Activated T-helper 2 cell treated with anti-CD3 and anti-CD28 coated beads, Interferon-gamma antibody, Interleukin-2, Interleukin-4, amounts not matched to agents 10 μg/mL and 5 μg/mL and 100 μg/mL, durations not matched to agents 14 hours and 24 hours and 36 hours (primary cell): ENCODE results near the gene SRMS. TPM values are rescaled to one million over a fixed set of nuclear protein-coding genes. Genes with fewer than 3 reads are reported as not detected.
A peak's percentile ranks its signal among the peaks of the same experiment; 100 is the strongest.

Experiments
- DNase-seq: peaks from one replicate; pipeline ENCODE4 v3.0.0; 2021; ENCODE audit warnings: low spot score
- H3K27ac Mint-ChIP-seq: one replicate; pipeline ENCODE4 v1.8.0; 2021; ENCODE audit warnings: mixed read lengths
- H3K27me3 Mint-ChIP-seq: one replicate; pipeline ENCODE4 v1.8.0; 2021; ENCODE audit warnings: low read depth, mixed read lengths
- H3K36me3 Mint-ChIP-seq: one replicate; pipeline ENCODE4 v1.8.0; 2021; ENCODE audit warnings: low read depth, mixed read lengths
- H3K4me1 Mint-ChIP-seq: one replicate; pipeline ENCODE4 v1.8.0; 2021; ENCODE audit warnings: low read depth, mixed read lengths
- H3K4me3 Mint-ChIP-seq: one replicate; pipeline ENCODE4 v1.8.0; 2021; ENCODE audit warnings: low read depth, mild to moderate bottlenecking, moderate library complexity, mixed read lengths
- H3K9me3 Mint-ChIP-seq: one replicate; pipeline ENCODE4 v1.8.0; 2021; ENCODE audit warnings: mixed read lengths
- intact Hi-C: fragments of 100-400 bp; cut with micrococcal nuclease; formaldehyde crosslinking; loops from one replicate; pipeline ENCODE4 v1.15.1; 2023
- total RNA-seq: library from RNA; stranded (reverse); gene quantifications from 2 replicates; pipeline ENCODE4 v1.2.3, GENCODE V29; 2022

Gene SRMS
- total RNA-seq, 1 donor from 2014 or later, result not detected

DNA sequence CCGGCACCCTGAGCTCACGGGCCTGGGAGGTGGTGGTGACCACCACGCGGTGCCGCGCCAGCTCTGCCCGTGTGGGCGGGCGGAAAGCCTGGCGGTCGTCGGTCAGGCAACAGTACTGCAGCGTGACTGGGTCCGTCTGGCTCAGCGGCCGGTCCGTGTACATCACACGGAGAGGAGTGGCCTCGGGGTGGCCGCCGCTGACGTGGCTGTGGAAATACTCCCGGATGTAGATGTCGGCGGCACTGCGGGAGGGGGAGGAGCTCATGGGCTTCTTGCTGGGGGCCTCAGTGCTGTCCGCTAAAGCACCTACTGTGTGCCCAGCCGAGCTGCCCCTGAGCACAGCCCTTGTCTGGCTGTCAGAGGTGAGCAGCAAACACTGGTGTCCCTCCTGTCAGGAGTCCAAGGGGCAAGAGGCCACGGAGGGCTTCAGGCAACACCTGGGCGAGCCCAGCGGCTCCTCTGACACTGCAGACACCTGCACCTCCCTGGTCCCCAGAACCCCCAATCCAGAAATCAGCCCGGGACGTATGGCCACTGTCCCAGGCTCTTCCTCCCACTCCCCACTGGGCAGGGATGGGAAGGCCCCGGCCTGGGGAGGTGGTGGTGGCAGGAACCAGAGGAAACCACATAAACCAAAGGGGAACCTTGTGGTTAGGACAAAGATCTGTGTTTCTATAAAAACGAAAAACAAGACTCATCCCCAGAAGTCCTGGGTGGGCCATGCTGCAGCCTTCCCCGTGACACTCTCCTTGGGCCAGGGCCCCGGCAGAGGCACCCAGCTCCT is 20.0 kb upstream of the SRMS start:
- peaks cover 3% of the 10 kb centered on the region for H3K27me3 Mint-ChIP-seq
- peak overlapping the region; percentile 52 for H3K4me3 Mint-ChIP-seq
- no peaks in the 10 kb centered on the region for H3K9me3 Mint-ChIP-seq
- H3K4me1 Mint-ChIP-seq, result peaks cover 12% of the 10 kb centered on the region
- DNase-seq, result peak; percentile 56
- H3K36me3 Mint-ChIP-seq, result peaks cover 2% of the 10 kb centered on the region
- H3K27ac Mint-ChIP-seq, result peak overlapping the region; percentile 17
- intact Hi-C loops, result loop anchor here (2.0 to 5.0 kb wide), 2 partner anchors 15 to 70 kb away; no protein-coding TSS in a partner anchor

DNA sequence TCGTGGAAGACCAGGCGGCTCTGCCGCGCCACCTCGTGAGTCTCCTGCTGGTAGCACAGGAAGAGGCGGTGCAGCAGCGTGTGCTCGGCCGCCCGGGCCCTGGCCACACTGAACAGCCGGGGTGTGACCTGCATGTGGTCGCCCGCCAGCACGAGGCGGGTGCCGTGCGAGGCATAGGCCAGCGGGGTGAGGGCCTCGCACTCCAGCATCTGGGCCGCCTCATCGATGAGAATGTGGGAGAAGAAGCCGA is 19.5 kb upstream of the SRMS start:
- H3K4me3 Mint-ChIP-seq, result no peak overlapping the region
- no peak for DNase-seq
- H3K4me1 Mint-ChIP-seq, result peaks cover 12% of the 10 kb centered on the region
- no peaks in the 10 kb centered on the region for H3K9me3 Mint-ChIP-seq
- peaks cover 3% of the 10 kb centered on the region for H3K27me3 Mint-ChIP-seq
- no peak overlapping the region for H3K27ac Mint-ChIP-seq
- intact Hi-C loops, result loop anchor here (5.0 kb wide), 1 partner anchor 70 kb away; no protein-coding TSS in a partner anchor
- H3K36me3 Mint-ChIP-seq, result peaks cover 2% of the 10 kb centered on the region

DNA sequence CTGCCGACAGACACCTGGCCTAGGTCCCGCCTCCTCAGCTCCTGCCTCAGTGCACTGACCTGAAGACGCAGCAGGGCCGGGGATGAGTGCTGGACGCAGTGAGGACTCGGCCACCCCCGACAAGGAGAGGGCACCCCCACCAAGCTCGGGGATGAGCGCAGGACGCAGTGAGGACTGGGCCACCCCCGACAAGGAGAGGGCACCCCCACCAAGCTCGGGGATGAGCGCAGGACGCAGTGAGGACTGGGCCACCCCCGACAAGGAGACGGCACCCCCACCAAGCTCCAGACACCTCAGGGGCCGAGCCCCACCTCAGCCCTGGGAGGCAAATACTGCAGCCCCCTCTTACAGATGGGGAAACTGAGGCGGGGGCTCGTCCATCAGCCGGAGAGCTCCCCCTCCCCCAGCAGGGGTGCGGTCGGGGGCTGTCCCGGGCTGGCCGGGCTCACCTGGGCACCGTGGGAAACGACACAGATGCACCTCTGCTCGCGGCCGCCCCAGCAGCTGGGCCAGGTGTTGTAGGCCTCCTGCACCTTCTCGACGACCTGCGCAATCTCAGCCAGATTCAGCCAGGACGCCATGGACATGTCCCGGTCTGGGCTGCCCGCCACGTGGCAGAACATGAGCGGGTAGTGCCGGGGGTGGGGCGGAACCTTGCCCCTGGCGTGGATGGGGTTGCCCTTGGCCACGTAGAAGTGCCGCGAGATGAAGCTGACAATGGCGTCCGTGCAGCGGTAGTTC is 19.0 kb upstream of the SRMS start:
- no peaks in the 10 kb centered on the region for H3K9me3 Mint-ChIP-seq
- peaks cover 12% of the 10 kb centered on the region for H3K4me1 Mint-ChIP-seq
- no peak overlapping the region for H3K4me3 Mint-ChIP-seq
- intact Hi-C loops, result loop anchor here (5.0 kb wide), 1 partner anchor 71 kb away; no protein-coding TSS in a partner anchor
- no peak overlapping the region for H3K27ac Mint-ChIP-seq
- H3K27me3 Mint-ChIP-seq, result peaks cover 3% of the 10 kb centered on the region
- H3K36me3 Mint-ChIP-seq, result peaks cover 2% of the 10 kb centered on the region
- no peak for DNase-seq

DNA sequence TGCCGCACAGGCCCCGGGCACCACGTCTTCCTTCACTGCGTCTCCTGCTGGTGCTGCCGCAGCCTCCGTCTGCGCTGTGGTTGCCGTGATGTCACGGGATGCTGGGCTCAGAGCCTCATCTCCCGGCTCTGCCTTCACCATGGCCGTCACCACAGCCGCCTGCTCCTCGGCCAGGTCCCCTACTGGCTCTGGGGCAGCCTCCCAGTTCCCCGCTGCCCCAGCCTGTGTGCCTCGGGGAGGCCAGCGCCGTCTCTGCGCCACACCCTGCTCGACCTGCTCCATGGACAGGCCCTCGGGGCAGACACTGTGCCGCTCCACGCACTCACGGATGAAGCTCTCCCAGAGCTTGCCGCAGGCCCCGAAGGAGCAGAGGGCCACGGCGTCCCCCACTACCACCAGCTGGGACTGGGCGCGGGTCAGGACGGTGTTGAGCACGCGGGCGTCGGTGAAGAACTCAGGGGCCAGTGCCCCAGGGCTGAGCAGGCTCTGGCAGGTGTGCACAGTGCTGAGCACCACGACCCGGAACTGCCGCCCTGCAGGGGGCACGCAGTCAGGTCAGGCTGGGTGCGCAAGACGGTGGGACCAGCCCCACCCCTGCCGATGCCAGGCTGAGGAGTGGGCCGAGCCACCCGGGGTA is 18.3 kb upstream of the SRMS start:
- intact Hi-C loops, result loop anchor here (5.0 kb wide), 1 partner anchor 71 kb away; no protein-coding TSS in a partner anchor
- H3K27me3 Mint-ChIP-seq, result peaks cover 3% of the 10 kb centered on the region
- H3K27ac Mint-ChIP-seq, result no peak overlapping the region
- H3K4me3 Mint-ChIP-seq, result no peak overlapping the region
- H3K36me3 Mint-ChIP-seq, result peaks cover 6% of the 10 kb centered on the region
- DNase-seq, result no peak
- H3K4me1 Mint-ChIP-seq, result peaks cover 12% of the 10 kb centered on the region
- no peaks in the 10 kb centered on the region for H3K9me3 Mint-ChIP-seq

DNA sequence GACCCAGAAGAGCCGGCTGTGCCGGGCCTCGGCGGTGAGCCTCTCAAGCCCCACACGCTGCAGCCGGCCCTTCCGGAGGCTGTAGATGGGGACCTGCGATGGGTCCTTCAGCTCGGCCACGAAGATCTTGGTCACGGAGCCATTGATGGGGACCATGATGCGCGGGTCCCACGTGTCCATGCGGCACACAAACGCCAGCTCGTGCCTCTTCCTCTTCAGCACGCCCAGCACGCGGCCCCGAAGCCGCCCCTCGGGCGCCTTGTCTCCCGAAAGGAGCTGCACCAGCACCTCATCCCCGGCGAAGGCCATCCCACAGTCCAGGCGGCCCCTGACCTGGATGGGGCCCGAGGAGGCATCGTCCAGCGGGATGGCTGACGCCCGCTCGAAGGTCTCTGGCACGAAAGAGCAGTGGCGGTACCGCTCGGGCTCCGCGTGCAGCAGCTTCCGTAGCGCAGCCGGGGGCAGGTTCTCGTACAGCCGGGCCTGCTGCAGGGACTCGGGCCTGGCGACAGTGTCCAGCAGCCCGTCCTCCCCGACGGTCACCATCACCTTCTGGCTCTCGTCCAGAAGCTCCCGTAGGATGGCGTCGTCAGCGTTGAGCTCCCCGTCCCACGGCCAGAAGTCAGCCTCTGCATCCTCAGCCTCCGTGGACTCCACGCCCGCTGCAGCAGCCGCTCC is 17.6 kb upstream of the SRMS start:
- Mint-ChIP-seq H3K27ac (no peak overlapping the region), H3K27me3 (peaks cover 3% of the 10 kb centered on the region), H3K4me1 (peaks cover 12% of the 10 kb centered on the region), H3K4me3 (no peak overlapping the region), H3K9me3 (no peaks in the 10 kb centered on the region), H3K36me3 (peaks cover 10% of the 10 kb centered on the region)
- intact Hi-C loops, result loop anchor here (5.0 kb wide), 1 partner anchor 72 kb away; no protein-coding TSS in a partner anchor
- no peak for DNase-seq

DNA sequence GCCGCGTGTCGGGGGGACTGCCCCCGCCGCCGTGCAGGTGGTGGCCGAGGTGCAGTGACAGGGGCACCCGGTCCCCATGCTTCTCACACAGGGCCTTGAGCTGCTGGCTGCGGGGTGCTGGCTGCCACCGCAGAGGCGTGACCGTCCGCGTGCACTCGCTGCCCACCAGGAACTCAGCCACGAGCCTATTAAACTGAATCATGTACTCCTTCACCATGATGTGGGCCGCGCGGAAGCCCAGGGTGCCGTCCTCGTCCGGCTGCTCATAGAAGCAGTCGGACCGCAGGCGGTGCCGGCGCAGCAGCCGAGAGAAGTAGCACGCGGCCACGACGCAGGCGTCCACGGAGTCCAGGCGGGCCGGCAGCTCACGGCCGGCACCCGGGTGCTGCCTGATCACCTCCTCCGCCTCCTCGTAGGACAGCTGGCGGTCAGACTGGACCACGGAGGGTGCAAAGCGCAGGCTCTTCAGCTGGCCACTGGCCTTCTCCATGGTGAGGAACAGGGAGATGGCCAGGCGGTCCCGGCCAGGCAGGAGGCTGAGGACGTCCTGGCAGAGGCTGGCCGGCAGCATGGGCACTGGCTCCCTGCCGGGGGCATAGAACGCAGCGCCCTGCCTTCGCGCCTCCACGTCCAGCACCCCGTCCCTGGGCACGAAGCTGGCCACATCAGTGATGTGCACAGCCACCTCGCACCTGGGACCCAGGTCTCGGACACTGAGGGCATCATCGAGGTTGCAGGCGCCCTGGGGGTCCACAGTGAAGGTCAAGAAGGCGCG is 16.7 kb upstream of the SRMS start:
- Mint-ChIP-seq H3K4me3 (no peak overlapping the region), H3K9me3 (no peaks in the 10 kb centered on the region), H3K36me3 (peaks cover 11% of the 10 kb centered on the region), H3K27ac (no peak overlapping the region), H3K4me1 (peaks cover 12% of the 10 kb centered on the region), H3K27me3 (peaks cover 2% of the 10 kb centered on the region)
- intact Hi-C loops, result no loop called here
- no peak for DNase-seq

DNA sequence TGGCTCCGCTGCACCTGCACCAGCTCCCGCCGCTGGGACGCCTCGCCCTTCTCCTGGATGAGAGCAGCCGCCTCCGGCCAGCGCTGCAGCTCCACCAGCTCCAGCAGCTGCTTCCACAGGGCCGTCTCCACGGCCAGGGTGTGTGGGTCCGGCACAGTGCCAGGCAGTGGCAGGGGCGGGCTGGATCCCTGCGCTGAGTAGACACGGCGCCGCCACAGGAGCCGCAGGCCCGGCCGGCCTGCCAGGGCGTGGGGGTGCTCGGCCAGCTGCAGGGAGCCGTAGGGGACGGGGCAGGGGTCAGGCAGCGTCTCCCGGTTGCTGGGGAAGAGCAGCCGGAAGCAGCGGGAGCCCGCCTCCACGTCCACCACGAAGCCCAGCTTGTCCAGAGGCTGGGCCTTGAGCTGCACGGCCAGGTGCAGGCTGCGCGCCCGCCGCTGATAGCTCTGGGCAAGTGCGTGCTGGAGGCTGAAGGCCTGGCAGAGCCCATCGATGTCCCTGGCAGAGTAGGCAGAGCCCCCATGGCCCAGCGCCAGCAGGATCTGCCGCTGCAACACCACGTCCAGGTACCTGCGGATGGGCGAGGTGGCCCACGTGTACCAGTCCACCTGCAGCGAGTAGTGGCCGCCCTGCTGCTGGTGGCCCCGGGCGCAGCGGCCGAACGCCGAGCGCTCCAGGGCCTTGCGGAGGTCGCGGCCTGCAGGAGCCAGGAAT is 15.8 kb upstream of the SRMS start:
- Mint-ChIP-seq H3K27me3 (no peaks in the 10 kb centered on the region), H3K27ac (no peak overlapping the region), H3K4me3 (no peak overlapping the region), H3K4me1 (peaks cover 12% of the 10 kb centered on the region), H3K36me3 (peaks cover 16% of the 10 kb centered on the region), H3K9me3 (no peaks in the 10 kb centered on the region)
- no peak for DNase-seq
- intact Hi-C loops, result no loop called here

DNA sequence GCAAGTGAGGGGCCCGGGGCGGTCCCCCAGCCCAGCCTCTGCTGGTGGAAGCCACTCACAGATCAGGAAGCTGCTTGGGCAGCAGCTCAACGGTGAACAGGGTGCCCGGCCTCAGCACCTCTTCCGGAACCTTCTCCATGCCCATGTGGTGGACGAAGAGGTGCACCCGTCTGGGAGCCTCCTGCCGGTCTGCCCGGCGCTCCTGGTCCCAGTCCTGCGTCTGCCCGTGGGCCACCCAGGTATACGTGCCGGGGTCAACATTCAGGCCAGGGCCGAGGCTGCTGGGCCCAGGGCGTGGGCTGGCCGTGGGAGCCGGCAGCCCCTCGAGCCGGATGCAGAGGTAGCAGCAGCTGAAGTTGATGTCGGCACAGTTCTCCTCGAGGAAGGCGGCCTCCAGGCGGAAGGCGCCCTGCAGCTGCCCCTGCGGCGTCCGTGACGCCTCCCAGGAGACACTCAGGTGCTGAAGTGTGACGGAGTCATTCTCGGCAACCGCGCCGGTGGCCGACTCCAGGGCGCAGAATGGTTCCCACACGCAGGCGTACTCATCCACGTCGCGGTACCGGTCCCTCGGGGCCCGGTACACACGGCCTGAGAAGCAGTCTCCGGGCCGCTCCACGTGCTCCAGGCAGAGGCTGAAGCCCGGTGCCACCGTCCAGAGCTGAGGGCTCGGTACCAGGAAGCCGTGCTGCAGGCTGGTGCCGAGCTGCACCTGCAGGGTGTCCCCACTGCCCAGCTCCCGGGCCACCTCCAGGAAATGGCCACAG is 15.1 kb upstream of the SRMS start:
- no peak overlapping the region for H3K27ac Mint-ChIP-seq
- peaks cover 16% of the 10 kb centered on the region for H3K36me3 Mint-ChIP-seq
- no peaks in the 10 kb centered on the region for H3K27me3 Mint-ChIP-seq
- intact Hi-C loops, result no loop called here
- no peak overlapping the region for H3K4me3 Mint-ChIP-seq
- DNase-seq, result no peak
- no peaks in the 10 kb centered on the region for H3K9me3 Mint-ChIP-seq
- H3K4me1 Mint-ChIP-seq, result peaks cover 6% of the 10 kb centered on the region

DNA sequence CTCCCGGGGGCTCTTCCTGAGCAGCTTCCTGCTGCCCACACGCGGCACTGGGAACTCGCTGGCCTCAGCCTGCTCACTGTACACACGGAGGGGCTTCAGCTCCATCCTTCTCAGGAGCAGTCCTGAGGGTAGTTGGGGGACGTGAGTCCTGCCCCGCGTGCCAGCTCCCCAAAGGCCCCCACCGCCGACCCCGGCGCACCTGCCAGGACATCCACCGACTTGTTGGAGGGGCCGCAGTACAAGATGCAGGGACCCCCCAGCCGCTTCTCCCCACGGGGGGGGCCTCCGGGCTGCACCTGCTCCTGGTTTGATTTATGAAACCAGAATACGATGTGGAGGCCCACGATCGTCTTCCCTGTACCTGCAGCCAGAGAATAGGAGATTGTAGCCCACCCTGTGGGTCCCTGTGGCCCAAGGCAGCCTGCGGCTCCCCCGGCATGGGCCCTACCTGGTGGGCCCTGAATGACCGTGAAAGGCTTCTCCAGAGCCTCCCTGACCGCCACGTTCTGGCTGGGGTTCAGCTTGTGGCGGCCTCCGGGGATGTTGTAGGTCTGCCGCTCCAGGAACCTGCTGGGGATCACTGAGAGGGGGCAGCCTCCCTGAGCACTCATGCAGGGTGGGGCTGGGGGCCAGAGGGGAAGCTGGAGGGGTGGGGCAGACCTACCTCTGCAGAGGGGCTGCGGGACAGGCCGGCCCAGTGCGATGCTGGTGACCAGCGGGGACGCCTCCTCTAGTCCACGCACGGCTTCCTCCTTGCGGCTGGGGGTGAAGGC is 14.3 kb upstream of the SRMS start:
- intact Hi-C loops, result no loop called here
- Mint-ChIP-seq H3K4me1 (no peaks in the 10 kb centered on the region), H3K36me3 (peaks cover 16% of the 10 kb centered on the region), H3K4me3 (no peak overlapping the region), H3K27me3 (no peaks in the 10 kb centered on the region), H3K9me3 (no peaks in the 10 kb centered on the region), H3K27ac (no peak overlapping the region)
- DNase-seq, result no peak

DNA sequence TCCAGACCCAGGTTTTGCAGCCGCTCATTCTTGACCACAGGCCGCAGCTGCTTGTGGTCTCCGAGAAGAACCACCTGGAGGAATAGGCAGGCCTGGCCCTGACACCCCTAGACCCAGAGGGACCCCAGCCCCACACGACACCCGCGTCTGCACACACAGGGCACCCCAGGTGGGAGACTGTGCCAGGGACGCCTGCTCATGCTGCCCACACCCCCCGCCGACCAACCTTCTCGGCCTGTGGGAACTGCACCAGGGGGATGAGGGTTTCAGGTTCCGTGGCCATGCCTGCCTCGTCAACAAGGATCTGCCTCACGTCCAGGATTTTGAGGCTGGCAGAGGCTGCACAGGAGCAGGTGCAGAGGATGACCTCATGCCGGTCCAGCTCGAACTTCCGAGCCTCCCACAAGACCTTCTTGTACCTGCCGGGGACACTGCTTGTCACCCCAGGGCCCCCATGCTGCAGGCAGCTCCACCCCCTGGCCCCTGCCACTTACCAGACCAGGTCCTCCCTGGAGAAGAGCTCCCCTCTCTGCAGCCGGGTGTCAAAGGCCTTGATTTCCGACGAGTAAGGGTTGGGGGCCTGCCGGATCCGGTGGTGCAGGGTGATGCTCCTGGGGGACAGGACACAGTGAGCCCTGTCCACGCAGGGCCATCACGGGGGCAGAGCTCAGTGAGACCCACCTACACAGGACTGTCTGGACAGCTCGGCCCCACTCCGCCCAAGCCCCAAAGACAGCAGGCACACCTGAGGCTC is 13.5 kb upstream of the SRMS start:
- no peak overlapping the region for H3K4me3 Mint-ChIP-seq
- intact Hi-C loops, result no loop called here
- no peaks in the 10 kb centered on the region for H3K9me3 Mint-ChIP-seq
- peaks cover 16% of the 10 kb centered on the region for H3K36me3 Mint-ChIP-seq
- no peak for DNase-seq
- no peaks in the 10 kb centered on the region for H3K27me3 Mint-ChIP-seq
- no peak overlapping the region for H3K27ac Mint-ChIP-seq
- H3K4me1 Mint-ChIP-seq, result no peaks in the 10 kb centered on the region
